MM.1S (cell line): ENCODE results near the gene HTR1A.

Source experiments
- CTCF ChIP-seq: fragments of 300-600 bp; sonication (generic); IDR thresholded peaks from 2 replicates; pipeline ENCODE4 v1.5.1; 2016; ENCODE audit warnings: antibody characterized with exemption, low read length, mixed read lengths
- EZH2 ChIP-seq: fragments of 300-600 bp; sonication (generic); optimal IDR thresholded peaks from 2 replicates; pipeline ENCODE3; 2017; ENCODE audit warnings: low read depth, mild to moderate bottlenecking, antibody characterized with exemption, low read length, mixed read lengths
- EZH2phosphoT487 ChIP-seq: fragments of 300-600 bp; sonication (generic); IDR thresholded peaks from 2 replicates; pipeline ENCODE4 v1.6.1; 2018; ENCODE audit warnings: antibody characterized with exemption, low read length

DNA sequence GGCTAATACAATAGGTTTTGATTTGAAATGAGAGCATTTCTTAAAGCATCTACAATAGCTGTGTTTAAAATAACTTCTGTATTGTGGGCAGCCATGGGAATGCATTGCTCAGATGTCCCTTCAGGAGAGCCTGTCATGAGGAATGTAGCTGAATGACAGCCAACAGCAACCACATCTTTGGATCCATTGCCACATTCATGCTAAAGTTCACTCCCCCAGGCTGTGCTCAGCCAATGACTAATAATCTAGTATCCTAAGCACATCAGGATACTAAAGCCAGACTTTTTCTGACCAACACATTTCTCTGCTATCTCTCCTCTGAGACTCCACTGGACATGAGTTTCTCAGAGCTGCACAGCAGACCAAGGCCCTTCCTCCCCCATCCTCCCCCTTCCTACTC, 45.5 kb downstream of the HTR1A start:
- TF ChIP-seq CTCF: no peak
- TF ChIP-seq EZH2: no peak
- no peak for TF ChIP-seq EZH2phosphoT487
